Transverse colon (tissue), 4 donors: ENCODE measurements around the gene ACP4.

ENCODE experiments used
- EP300 ChIP-seq: sonication (generic); formaldehyde crosslinking; IDR thresholded peaks from one replicate; pipeline ENCODE4 v1.6.1; 2017; ENCODE audit warnings: antibody characterized with exemption, low read depth
- POLR2AphosphoS5 ChIP-seq, 3 donors: sonication (generic); formaldehyde crosslinking; IDR thresholded peaks; one replicate each; pipeline ENCODE4 v1.6.1; 2016; ENCODE audit warnings: antibody characterized with exemption in 3 of 3
- TF ChIP-seq, protein P1 (sequence below), 5 experiments: fragments of 200-600 bp in 3 of 5; fragments of 450-650 bp in 2 of 5; sonication (generic) in 3 of 5; IDR thresholded peaks; 1 replicate in 2 of 5; 2 replicates in 3 of 5; pipeline ENCODE4 v1.5.1; 2016 to 2017; ENCODE audit warnings: antibody characterized with exemption in 5 of 5, inconsistent platforms in 3 of 5, mild to moderate bottlenecking in 2 of 5, moderate library complexity in 1 of 5

DNA sequence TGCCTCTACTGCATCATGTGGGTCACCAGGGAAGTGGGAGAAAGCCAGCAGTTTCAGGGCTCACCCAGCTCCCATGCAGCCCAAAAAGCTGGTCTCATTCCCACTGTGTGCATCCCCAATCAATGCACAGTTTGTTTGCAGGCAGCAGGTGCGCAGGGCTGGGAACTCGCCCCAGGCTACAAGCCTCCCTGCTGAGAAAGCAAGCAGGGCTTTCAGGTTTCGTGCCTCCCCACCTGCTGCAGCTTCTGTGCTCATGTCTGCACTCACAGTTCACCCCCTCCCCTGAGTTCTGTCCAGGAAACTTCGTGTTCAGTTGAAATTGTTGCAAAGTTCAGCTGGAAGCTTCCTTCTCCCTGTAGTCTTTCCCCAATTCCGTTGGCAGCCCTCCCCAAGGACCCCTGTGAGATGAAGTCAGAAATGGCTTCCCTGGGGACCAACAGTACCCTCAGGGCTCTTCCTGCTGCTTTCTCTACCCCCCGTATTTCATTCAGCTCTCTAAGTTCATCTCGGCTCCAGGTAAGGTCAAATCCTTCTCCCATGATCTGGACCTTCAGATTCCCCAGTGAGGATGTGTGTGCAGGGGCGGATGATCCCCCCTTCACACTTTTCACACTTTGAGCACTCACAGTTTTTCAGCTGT is 54.2 kb downstream of the ACP4 start:
- TF ChIP-seq EP300: no peak
- TF ChIP-seq, protein P1, sequence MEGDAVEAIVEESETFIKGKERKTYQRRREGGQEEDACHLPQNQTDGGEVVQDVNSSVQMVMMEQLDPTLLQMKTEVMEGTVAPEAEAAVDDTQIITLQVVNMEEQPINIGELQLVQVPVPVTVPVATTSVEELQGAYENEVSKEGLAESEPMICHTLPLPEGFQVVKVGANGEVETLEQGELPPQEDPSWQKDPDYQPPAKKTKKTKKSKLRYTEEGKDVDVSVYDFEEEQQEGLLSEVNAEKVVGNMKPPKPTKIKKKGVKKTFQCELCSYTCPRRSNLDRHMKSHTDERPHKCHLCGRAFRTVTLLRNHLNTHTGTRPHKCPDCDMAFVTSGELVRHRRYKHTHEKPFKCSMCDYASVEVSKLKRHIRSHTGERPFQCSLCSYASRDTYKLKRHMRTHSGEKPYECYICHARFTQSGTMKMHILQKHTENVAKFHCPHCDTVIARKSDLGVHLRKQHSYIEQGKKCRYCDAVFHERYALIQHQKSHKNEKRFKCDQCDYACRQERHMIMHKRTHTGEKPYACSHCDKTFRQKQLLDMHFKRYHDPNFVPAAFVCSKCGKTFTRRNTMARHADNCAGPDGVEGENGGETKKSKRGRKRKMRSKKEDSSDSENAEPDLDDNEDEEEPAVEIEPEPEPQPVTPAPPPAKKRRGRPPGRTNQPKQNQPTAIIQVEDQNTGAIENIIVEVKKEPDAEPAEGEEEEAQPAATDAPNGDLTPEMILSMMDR (IDR thresholded peaks at IDR 0.05): no peak
- no peak for TF ChIP-seq POLR2AphosphoS5 (IDR thresholded peaks at IDR 0.05)
